ENCODE results near the gene PLGRKT.
A peak's percentile ranks its signal among the peaks of the same experiment; 100 is the strongest.
"Not testable (repeated sequence)": the region's sequence is repeated elsewhere in the genome, so short reads cannot be mapped to it uniquely, and the experiment has no call there.

Gene PLGRKT, protein sequence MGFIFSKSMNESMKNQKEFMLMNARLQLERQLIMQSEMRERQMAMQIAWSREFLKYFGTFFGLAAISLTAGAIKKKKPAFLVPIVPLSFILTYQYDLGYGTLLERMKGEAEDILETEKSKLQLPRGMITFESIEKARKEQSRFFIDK

DNA sequence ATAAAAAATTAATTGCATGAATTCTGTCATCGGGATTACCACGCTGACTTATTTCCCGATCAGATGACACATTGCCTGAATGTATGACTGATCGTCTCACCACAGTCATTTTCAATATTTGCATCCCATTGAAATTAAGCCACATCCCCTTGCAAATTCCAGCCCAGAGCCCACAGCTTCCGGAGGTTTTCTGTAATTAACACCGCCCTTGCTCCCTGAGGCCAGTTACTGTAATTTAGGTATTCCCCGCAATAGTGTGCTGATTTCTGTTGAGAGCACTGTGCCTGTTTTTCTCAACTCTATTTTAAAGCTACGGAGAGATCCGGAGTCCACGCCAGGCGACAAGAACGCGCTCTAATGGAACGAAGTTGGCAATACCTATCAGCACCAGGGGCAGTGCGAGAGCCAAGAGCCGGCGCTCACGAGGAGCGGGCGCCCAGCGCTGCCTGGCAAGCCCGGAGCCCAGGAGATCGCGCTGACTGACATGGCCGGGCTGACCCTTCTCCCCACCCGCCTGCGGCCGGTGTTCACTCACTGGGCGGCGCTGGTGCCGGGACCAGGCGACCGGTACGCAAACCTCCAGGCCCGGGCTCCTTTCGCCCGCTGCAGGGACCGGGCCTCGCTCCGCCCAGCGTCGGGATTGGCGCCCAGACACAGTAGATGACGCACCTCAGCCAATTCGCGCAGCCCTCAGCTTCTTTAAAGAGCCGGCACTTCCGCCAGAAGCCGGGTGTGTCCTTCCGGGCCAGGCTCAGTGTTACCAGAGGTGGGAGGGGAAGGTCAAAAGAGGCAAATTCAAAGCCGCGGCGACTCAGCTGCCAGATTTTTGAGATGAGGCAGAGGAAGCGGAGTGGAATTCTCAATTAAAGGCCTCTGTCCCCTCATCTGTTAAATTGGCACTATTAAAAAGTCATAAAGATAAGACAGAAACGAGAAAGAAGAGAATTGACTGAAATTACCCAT is at the start of gene PLGRKT:
TSS of gene PLGRKT (minus strand) at position 672 of the 963 bp plus-strand sequence. CDS start 5,948 bp downstream, outside the sequence.
- peak; percentile 95 for DNase-seq
- Mint-ChIP-seq H3K27ac (peak within 1 kb of the TSS; percentile 97), H3K27me3 (no peaks in the 10 kb centered on the region), H3K4me3 (peak within 1 kb of the TSS; percentile 94), H3K9me3 (peaks cover 4% of the 10 kb centered on the region), H3K36me3 (peaks cover 29% of the 10 kb centered on the region), H3K4me1 (peaks cover 38% of the 10 kb centered on the region)
- CTCF ChIA-PET, result interaction anchor here (0.6 to 5.2 kb wide), 9 partner anchors 11 to 264 kb away, joined by 3 to 37 read pairs (median 5); partner anchors contain the start of gene CD274

DNA sequence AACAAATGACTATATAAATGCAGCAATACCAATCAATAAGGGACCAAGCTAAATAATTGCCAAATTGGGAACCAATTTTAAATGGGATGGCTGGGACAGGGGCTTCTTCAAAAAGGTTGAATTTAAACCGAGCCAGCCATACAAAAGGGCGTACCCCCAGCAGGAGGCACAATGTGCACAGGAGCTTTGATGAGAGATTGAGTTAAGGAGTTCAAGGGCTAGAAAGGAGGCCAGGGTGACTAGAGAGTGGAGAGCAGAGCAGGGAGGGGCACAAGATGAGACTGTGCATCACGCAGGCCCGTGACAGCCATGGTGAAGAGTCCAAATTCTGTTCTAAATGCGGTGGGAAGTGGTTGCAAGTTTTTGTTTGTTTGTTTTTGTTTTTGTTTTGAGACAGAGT is 49.3 kb upstream of the PLGRKT start:
- no peak overlapping the region for H3K4me3 Mint-ChIP-seq
- H3K27me3 Mint-ChIP-seq, result no peaks in the 10 kb centered on the region
- H3K36me3 Mint-ChIP-seq, result no peaks in the 10 kb centered on the region
- no peaks in the 10 kb centered on the region for H3K4me1 Mint-ChIP-seq
- no peak for DNase-seq
- H3K9me3 Mint-ChIP-seq, result no peaks in the 10 kb centered on the region
- no peak overlapping the region for H3K27ac Mint-ChIP-seq
- CTCF ChIA-PET, result interaction anchor here (0.6 to 1.7 kb wide), 2 partner anchors 114 to 141 kb away, joined by 3 to 4 read pairs; no protein-coding TSS in a partner anchor

DNA sequence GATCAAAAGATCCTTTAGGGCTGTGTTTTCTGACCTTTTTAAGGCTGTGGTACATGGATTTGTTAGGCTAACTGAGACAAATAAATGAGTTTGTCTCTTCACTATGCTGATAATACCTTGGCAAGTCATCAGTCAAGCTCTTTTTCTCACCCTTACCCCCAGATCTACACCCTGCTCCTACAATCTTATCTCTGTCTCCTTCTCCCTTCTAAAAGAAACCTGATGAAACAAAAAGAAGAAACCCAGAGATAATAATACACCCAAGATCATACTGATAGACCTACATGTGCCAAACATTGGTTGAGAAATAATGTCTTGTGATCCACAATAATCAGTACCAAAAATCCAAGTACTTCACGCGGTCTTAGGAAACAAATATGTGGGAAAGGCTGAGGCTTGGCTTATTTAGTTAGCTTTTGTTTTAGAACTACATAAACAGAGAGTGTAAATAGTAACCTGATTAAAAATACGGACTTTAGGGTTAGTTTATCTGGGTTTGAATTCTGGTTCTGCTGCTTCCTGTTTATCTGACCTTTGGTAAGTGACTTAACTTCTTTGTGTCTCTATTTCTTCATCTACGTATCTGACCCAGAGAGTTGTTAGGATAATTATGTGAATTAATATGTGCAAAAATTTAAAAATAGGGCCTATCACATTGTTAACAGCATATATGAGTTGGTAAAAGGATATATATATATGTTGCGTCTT is 47.8 kb upstream of the PLGRKT start:
- CTCF ChIA-PET, result no interaction called here
- H3K27ac Mint-ChIP-seq, result no peak overlapping the region
- H3K36me3 Mint-ChIP-seq, result no peaks in the 10 kb centered on the region
- H3K4me1 Mint-ChIP-seq, result no peaks in the 10 kb centered on the region
- H3K9me3 Mint-ChIP-seq, result no peaks in the 10 kb centered on the region
- H3K4me3 Mint-ChIP-seq, result no peak overlapping the region
- DNase-seq, result no peak
- H3K27me3 Mint-ChIP-seq, result no peaks in the 10 kb centered on the region

DNA sequence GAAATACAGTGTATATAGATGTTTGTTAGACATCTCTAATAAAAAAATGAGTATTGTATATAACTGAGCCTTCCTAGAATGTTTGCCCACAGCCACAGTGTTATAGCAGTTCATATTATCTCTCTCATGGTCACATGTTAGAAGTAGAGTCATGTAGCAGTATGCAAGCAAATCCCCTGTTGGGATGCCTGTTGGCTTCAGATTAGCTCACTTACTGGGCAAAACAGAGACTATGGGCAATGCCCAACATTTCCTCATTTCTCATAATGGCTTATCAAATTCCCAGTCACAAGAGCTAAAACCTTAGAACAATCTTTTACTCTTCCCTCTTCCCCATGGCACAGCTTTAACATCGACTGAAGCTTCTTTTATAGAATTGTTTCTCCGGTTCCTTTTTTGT is 45.6 kb upstream of the PLGRKT start:
- CTCF ChIA-PET, result interaction anchor here (1.2 kb wide), 1 partner anchor 10 kb away, joined by 4 read pairs; no protein-coding TSS in a partner anchor
- Mint-ChIP-seq H3K9me3 (no peaks in the 10 kb centered on the region), H3K27ac (no peak overlapping the region), H3K36me3 (no peaks in the 10 kb centered on the region), H3K4me1 (no peaks in the 10 kb centered on the region), H3K27me3 (no peaks in the 10 kb centered on the region), H3K4me3 (no peak overlapping the region)
- no peak for DNase-seq

DNA sequence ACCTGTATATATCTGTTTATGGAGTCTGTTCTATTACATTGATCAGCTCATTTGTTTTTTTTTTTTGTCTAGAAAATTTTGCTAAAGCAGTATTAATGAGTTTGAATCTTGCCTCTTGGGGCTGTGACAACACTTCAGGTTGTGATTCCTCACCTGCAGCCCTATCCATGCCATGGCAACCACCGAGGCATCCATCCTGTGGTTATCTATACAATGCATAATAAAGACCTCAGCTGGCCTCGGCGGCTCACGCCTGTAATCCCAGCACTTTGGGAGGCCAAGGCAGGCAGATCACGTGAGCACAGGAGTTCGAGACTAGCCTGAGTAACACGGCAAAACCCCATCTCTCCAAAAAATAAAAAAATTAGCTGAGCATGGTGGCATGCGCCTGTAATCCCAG is 44.5 kb upstream of the PLGRKT start:
- no peaks in the 10 kb centered on the region for H3K9me3 Mint-ChIP-seq
- H3K36me3 Mint-ChIP-seq, result no peaks in the 10 kb centered on the region
- no peak overlapping the region for H3K27ac Mint-ChIP-seq
- H3K4me3 Mint-ChIP-seq, result no peak overlapping the region
- CTCF ChIA-PET, result no interaction called here
- H3K4me1 Mint-ChIP-seq, result no peaks in the 10 kb centered on the region
- DNase-seq, result no peak
- no peaks in the 10 kb centered on the region for H3K27me3 Mint-ChIP-seq

DNA sequence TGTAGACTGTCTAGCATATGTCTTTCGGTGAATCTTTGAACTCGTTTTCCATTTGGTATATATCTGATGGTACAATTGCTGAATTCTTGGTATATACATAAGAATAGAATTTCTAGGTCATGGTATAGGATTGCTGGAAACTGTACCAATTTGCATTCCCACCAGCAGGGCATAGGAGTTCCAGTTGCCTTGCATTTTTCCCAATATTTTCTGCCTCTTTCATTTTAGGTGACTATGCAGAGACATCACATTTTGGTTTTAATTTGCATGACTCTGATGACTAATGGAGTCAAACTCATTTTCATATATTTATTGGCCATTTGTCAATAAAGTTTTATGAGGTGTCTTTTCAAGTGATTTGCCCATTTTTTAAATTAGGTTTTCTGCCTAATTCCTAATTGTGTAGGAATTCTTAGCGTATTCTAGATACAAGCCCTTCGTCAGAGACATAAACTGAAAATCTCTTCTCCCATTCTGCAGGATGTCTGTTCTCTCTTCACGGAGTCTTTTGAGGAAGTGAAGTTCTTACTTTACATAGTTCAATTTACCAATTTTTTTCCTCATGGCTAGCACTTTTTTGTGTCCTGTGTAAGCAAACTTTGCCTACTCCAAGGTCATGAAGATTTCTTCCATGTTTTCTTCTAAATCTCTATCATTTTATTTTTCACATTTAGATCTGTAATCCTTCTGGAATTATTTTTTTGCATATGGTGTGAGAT is 43.8 kb upstream of the PLGRKT start:
- CTCF ChIA-PET, result no interaction called here
- no peak for DNase-seq
- Mint-ChIP-seq H3K36me3 (no peaks in the 10 kb centered on the region), H3K4me3 (no peak overlapping the region), H3K9me3 (peaks cover 1% of the 10 kb centered on the region), H3K27ac (no peak overlapping the region), H3K4me1 (no peaks in the 10 kb centered on the region), H3K27me3 (no peaks in the 10 kb centered on the region)

DNA sequence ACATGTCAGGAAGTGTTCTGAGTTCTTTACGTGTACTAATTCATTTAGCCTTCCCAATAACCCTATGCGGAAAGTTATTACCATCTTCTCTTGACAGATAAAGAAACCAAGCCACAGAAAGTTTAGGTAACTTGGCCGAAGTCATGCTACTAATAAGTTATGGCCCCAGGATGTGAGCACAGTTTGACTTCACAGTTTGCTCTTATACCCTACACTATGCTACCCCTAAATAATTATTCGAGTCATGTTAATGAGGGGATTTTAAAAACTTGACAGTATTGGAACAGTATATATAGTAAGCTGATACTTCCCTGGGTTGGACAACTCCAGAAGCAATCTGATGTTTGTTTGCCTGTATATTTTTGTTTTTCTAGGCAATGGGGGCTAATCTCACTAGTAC is 43.2 kb upstream of the PLGRKT start:
- CTCF ChIA-PET, result no interaction called here

DNA sequence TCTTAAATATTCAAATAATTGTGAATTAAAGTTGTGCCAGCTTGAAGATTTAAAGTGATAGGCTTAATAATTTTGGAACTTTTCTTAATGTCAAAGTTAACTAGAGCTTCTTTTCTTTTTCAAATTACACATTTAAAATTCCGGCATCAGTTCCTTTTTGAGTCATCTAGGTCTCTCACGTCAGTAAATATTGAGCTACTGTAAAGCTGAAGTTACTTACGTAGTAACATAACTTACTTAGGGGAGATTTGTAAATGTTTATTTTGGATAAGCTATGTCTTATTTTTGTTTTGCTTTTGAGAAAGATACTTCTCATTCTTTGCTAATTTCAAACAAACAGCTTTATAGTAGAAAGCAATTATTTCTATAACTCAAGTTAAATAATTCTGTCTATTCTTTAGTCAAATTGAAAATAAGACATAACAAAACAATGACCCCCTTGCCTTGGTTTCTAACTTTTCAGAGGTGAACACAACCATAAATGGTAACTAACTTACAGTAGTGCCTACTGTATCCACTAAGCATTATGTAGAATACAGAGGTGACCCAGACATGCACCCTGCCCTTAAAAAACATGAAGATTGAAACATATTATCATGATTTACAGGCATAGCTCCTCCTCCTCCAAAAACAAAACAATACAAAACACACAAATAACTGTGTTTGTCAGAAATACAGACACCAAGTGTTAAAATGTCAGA is 42.4 kb upstream of the PLGRKT start:
- Mint-ChIP-seq H3K27me3 (no peaks in the 10 kb centered on the region), H3K4me1 (no peaks in the 10 kb centered on the region), H3K36me3 (peaks cover 5% of the 10 kb centered on the region), H3K9me3 (peaks cover 6% of the 10 kb centered on the region), H3K4me3 (no peak overlapping the region), H3K27ac (no peak overlapping the region)
- CTCF ChIA-PET, result no interaction called here
- no peak for DNase-seq

More for the DNA sequence above, 43.2 kb upstream of the PLGRKT start:
- Mint-ChIP-seq H3K36me3 (peaks cover 3% of the 10 kb centered on the region), H3K27ac (no peak overlapping the region), H3K27me3 (no peaks in the 10 kb centered on the region), H3K4me3 (no peak overlapping the region), H3K9me3 (peaks cover 6% of the 10 kb centered on the region), H3K4me1 (no peaks in the 10 kb centered on the region)
- no peak for DNase-seq

DNA sequence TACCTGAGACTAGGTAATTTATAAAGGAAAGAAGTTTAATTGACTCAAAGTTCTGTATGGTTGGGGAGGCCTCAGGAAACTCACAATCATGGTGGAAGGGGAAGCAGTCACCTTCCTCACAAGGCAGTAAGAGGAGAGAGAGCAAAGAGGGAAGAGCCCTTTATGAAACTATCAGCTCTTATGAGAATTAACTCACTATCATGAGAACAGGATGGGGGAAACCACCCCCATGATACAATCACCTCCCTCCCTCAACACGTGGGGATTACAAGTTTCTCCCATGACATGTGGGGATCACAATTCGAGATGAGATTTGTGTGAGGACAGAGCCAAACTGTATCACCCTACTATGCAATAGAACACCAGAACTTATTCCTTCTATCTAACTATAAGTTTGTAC is 40.5 kb upstream of the PLGRKT start:
- no peak for DNase-seq
- Mint-ChIP-seq H3K4me3 (no peak overlapping the region), H3K4me1 (no peaks in the 10 kb centered on the region), H3K9me3 (peaks cover 6% of the 10 kb centered on the region), H3K36me3 (peaks cover 10% of the 10 kb centered on the region), H3K27ac (no peak overlapping the region), H3K27me3 (no peaks in the 10 kb centered on the region)
- CTCF ChIA-PET, result no interaction called here

DNA sequence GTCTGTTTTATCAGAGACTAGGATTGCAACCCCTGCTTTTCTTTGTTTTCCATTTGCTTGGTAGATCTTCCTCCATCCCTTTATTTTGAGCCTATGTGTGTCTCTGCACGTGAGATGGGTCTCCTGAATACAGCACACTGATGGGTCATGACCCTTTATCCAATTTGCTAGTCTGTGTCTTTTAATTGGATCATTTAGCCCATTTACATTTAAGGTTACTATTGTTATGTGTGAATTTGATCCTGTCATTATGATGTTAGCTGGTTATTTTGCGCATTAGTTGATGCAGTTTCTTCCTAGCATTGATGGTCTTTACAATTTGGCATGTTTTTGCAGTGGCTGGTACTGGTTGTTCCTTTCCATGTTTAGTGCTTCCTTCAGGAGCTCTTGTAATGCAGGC is 37.9 kb upstream of the PLGRKT start:
- H3K4me3 Mint-ChIP-seq, CTCF ChIA-PET, H3K4me1 Mint-ChIP-seq, H3K27me3 Mint-ChIP-seq, H3K27ac Mint-ChIP-seq, DNase-seq, H3K9me3 Mint-ChIP-seq: not testable (repeated sequence)
- peaks cover 10% of the 10 kb centered on the region for H3K36me3 Mint-ChIP-seq

DNA sequence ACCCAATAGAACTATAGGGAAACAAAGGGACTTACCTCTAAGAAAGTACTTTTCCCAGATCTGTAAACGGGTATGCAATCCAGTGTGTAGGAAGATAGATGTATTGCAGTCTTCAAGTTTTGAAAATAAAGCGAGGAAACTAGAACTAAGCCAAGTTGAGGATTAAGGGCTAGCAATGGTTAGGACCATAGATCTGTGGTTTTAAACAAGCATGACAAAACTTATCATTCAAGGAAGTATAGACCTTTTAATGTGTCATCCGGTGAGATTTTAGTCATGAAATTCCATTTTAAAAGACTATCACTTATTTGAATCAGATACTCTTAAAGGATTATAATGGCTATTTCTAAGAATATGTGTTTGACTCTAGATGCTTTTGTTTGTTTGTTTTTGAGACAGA is 33.1 kb upstream of the PLGRKT start:
- no peaks in the 10 kb centered on the region for H3K4me1 Mint-ChIP-seq
- CTCF ChIA-PET, result interaction anchor here (0.6 to 0.8 kb wide), 2 partner anchors 134 to 335 kb away, joined by 3 read pairs; no protein-coding TSS in a partner anchor
- H3K27ac Mint-ChIP-seq, result no peak overlapping the region
- no peaks in the 10 kb centered on the region for H3K27me3 Mint-ChIP-seq
- H3K9me3 Mint-ChIP-seq, result peaks cover 1% of the 10 kb centered on the region
- H3K4me3 Mint-ChIP-seq, result no peak overlapping the region
- no peak for DNase-seq
- H3K36me3 Mint-ChIP-seq, result peaks cover 36% of the 10 kb centered on the region

DNA sequence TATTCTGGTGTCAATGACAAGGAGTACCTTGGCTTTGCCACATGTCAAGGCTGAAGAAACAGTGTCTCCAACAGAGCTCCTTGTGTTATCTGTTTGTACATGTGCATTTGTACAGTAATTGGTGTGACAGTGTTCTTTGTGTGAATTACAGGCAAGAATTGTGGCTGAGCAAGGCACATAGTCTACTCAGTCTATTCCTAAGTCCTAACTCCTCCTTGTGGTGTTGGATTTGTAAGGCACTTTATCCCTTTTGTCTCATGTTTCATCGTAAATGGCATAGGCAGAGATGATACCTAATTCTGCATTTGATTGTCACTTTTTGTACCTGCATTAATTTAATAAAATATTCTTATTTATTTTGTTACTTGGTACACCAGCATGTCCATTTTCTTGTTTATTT is 32.4 kb upstream of the PLGRKT start:
- Mint-ChIP-seq H3K4me1 (no peaks in the 10 kb centered on the region), H3K27ac (no peak overlapping the region), H3K36me3 (peaks cover 40% of the 10 kb centered on the region)

DNA sequence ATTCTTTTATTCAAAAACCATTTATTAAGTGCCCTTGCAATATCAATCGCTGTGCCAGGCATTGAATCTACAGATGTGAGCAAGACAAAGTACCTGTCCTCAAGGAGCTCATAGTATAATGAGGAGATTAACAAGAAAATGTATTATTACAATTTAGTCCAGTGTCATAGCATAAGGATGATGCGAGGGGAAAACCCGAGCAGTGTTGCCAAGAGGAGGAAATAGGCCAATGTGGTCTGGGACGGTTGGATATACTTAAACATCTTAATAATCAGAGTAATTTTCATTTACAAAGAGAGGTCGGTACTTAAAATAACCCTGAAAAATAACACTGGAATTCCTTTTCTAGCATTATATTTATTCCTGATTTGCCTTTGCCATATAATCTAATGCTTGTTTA is 31.1 kb upstream of the PLGRKT start:
- H3K27ac Mint-ChIP-seq, result no peak overlapping the region
- H3K27me3 Mint-ChIP-seq, result no peaks in the 10 kb centered on the region
- H3K9me3 Mint-ChIP-seq, result peaks cover 1% of the 10 kb centered on the region
- no peak overlapping the region for H3K4me3 Mint-ChIP-seq
- peaks cover 46% of the 10 kb centered on the region for H3K36me3 Mint-ChIP-seq
- CTCF ChIA-PET, result no interaction called here
- no peak for DNase-seq
- no peaks in the 10 kb centered on the region for H3K4me1 Mint-ChIP-seq

More for the DNA sequence above, 32.4 kb upstream of the PLGRKT start:
- no peak for DNase-seq
- CTCF ChIA-PET, result interaction anchor here (0.8 to 1.2 kb wide), 2 partner anchors 119 to 135 kb away, joined by 3 read pairs; no protein-coding TSS in a partner anchor
- no peaks in the 10 kb centered on the region for H3K27me3 Mint-ChIP-seq
- peaks cover 1% of the 10 kb centered on the region for H3K9me3 Mint-ChIP-seq
- H3K4me3 Mint-ChIP-seq, result no peak overlapping the region
